Activated naive CD4-positive, alpha-beta T cell treated with anti-CD3 and anti-CD28 coated beads, Interleukin-2, amount 50 U/mL, for 16 hours (primary cell): Measurements from ENCODE around the gene KRTAP16-1.
"Not testable (repeated sequence)": the region's sequence is repeated elsewhere in the genome, so short reads cannot be mapped to it uniquely, and the experiment has no call there.

ENCODE experiments used
- DNase-seq: peaks from one replicate; pipeline ENCODE4 v3.0.0-alpha.2; 2020

The KRTAP16-1 gene

DNA sequence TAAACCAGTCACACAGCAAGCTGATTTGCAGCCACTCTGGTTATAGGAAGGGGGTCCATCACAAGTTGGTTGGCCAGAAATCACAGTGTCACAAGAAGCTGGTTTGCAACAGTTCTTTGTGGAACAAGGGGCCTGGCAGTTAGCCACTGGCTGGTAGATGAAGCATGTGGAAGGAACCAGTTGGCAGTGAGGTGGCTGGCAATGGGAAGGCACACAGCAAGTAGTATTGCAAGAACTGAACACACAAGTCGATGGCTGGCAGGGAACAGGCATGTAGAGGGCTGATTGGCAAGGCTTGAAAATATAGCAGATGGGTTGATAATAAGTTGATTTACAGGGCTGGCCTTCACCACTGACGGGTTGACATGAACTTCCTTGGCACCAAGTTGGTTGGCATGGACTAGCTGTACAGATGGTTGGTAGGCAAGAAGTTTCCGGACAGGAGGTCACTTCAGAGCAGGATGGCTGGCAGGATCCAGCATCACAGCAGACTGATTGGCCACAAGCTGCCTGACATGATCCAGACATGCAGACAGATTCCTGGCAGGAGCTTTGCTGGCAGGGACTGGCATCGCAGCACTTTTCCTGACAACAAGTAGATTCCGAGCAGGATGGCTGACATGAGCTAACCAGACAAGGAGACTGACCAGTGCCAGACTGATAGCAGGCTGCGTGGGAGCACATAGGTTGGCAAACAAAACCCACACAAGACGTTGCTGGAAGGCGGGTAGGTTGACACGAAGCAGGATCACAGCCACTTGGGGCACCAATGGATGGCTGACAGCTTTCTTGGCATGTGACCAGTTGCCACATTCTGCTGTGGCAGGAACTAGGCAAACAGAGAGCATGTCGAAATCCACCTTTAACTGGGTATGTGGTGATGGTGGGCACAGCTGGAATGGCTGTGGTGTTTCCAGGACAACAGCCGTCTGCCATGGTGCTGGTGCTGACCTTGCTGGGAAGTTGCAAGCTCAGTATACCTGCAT is 6.9 kb downstream of the KRTAP16-1 start, which contains the start of gene KRTAP29-1:
TSS of gene KRTAP29-1 (minus strand) at position 936 of the 986 bp plus-strand sequence. CDS start at position 936, 0 bp downstream.
- DNase-seq, result no peak

DNA sequence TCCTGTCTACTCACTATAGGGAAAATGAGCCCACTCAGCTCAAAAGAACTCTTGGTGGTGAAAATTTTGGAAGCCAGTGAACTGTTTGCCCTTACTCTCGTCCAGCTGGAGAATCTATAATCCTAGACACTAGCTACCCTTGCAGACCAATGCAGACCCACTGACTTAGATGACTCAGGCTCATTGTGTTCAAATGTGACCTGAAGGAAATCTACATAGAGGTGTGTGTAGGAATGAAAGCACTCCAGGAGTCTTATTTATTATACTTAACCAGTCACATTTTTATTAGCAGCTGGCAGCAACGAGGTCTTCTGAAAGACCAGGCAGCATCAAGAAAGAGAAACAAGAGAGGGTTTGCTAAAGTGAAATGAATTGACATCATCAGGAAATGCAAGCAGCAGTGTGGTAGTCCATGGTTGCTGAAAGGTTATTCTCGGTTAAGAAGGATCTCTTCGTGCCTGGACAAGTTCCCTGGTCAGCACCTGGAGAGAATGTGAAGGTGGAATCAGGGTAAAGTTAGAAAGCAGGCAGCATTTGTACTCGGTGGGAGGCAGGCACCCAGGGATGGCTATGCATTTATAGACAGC is 7.8 kb downstream of the KRTAP16-1 start:
- no peak for DNase-seq

DNA sequence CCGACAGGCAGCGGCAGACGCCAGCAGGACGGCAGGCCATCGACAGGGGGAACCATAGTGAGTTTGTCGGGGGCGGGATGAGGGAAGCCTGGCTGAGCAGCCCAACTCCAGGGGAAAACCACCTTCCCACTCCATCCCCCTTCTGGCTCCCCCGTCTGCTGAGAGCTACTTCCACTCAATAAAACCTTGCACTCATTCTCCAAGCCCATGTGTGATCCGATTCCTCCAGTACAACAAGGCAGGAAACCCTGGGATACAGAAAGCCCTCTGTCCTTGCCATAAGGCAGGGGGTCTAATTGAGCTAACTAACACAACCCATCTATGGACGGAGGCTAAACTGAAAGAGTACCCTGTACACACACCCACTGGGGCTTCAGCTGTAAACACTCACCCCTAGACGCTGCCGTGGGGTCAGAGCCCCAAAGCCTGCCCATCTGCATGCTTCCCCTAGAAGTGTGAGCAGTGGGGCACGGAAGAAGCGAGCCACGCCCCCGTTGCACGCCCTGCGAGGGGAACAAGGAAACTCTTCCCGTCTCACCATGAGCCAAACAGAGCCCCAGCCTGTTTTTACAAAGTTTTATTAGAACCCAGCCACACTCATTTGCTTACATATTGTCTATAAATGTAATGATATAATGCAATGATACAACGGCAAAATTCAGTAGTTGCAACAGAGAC is 10.5 kb downstream of the KRTAP16-1 start:
- no peak for DNase-seq

DNA sequence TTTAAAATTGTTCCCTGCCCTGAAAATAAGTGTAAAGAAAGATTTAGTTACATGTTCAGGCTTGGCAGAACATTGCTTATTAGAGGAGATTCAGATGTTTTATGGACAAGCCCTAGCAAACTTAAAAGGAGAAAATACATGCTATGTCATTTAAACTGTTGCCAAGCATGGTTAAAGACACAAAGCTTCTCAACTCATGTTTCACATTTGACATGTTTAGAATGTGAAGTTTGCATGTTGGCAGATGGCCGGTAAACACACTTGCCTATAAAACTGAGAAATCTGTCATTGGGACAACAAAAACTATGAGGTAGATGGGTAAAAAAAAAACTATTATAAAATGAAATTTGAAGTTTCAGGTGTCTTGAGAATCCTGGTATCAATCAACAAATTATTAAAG is 12.3 kb downstream of the KRTAP16-1 start:
- DNase-seq, result no peak

DNA sequence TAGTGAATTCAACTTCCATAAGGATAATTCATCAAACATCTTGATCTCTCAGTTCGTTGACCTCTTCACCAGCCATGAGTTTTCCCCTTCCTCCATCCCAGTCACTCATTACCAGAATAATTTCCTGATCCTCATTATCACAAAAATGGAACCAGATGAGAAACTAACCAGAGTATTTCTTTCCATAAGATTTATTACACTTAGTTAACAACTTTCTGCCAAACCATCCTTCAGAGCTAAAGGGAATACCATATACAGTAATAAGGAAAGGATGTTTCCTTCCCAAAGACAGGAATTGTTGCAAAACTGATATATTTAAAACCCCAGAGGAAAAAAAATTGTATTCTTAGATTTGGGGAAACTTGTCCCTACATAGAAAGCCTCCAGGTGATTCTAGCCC is 15.1 kb downstream of the KRTAP16-1 start:
- no peak for DNase-seq

DNA sequence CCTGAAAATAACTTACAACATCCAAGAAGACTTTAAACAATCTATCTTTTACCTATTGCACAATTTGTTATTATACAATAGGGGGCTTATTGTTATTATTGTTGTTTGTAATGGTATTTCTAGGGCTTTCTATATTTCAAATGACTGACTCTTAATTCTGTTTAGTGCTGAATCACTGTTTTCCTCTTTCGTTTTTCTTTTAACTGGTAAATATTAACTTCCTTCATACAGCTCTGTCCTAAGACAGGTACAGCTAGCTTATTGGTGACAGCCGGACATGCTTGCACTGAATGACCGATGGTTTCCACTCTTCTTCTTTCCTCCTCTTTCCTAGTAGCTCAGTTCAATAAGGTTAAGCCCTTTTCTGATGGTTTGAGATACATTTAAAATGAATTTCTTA is 22.1 kb downstream of the KRTAP16-1 start:
- DNase-seq, result no peak

DNA sequence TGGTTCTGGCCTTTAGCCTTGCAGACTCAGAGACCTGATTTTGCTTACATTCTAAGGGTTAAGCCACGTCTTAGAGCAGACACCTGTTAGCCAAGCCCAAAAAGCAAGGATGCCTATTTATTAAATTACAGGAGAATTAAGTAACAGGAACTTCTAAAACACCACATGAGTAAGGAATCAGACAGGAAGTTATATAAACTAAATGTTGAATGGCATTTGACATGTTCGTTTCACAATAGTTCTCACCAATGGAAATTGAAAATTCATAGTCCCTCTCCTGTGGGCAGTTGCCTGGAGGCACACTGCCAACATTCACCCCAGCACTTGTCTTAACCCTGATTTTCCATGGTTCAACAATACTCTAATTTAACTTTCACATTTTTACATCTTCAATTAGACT is 24.6 kb downstream of the KRTAP16-1 start:
- no peak for DNase-seq

DNA sequence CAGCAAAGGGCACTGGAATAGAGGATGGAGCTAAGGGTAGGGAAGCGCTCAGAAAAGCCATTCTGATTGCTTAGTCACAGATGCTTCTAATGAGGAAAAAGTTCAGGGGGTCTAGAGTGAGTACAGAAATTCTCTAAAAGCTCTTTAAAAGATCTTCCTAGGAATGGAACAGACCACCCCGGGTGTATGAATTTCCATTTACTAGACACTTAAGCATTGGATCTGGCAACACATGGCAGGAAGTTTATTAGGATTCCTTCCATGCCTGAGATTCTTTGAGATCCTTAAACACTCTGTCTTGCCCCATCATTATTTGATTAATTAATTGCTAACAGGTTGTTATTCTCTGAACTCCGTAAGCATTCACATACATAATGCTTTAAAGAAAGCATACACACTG is 25.1 kb downstream of the KRTAP16-1 start:
- no peak for DNase-seq

DNA sequence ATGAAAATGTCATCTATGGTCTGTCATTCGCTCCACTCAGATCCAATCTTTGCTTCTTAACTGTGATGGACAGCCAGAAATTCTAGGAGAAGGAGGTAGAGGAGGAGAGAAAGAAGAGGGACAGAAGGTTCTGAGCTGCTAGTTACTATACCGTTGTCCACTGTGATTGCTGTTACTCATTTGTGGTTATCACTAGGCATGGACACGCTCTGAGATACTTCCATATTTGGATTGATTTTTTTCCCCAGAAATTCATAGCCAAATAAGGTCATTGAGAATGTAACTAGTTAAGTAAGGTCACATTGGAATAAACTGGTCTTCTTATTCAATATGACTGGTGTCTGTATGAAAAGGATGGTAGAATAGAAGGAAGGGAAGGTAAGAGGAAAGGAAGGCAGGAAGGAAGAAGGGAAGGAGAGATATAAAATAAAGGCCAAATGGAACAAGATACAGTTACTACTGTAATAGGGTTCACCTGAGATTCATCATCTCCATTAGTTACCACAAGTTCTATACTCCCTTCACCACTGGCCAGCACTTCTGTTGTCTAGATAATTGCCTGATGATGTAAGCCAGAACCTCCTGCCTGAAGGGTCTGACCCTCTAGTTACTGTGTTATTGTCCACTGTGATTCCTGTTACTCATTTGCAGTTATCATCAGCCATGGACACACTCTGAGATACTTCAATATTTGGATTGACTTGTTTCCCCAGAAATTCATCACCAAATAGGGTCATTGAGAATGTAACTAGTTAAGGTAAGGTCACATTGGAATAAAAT is 30.7 kb downstream of the KRTAP16-1 start:
- DNase-seq, result no peak

DNA sequence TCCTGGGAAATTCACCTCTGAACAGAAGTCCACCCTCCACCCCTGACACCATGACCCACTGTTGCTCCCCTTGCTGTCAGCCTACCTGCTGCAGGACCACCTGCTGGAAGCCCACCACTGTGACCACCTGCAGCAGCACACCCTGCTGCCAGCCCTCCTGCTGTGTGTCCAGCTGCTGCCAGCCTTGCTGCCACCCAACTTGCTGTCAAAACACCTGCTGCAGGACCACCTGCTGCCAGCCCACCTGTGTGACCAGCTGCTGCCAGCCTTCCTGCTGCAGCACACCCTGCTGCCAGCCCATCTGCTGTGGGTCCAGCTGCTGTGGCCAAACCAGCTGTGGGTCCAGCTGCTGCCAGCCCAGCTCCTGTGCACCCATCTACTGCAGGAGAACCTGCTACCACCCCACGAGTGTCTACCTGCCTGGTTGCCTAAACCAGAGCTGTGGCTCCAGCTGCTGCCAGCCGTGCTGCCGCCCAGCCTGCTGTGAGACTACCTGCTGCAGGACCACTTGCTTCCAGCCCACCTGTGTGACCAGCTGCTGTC is 33.4 kb downstream of the KRTAP16-1 start, which contains the start of gene KRTAP9-7:
TSS of gene KRTAP9-7 (plus strand) at position 51 of the 543 bp plus-strand sequence. CDS start at position 51, 0 bp downstream.
- not testable (repeated sequence) for DNase-seq

DNA sequence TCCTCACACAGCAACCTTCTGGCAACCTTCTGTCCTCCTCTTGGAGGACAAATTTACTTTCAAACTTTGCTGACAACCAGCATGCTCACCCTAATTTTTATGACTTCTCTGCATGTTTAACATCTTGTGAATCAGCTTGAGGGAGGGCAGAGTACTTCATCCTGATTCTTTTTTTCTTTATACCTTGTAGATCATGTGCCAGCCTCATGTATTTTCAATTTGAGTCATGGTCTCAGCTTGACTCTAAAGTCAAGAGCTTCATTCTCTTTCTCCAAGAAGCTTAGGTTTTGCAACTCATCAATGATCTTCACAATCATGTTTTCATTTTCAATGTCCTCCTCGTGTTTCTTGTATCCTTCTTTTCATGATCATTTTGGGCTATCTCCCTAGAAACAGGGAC is 37.3 kb downstream of the KRTAP16-1 start:
- no peak for DNase-seq

DNA sequence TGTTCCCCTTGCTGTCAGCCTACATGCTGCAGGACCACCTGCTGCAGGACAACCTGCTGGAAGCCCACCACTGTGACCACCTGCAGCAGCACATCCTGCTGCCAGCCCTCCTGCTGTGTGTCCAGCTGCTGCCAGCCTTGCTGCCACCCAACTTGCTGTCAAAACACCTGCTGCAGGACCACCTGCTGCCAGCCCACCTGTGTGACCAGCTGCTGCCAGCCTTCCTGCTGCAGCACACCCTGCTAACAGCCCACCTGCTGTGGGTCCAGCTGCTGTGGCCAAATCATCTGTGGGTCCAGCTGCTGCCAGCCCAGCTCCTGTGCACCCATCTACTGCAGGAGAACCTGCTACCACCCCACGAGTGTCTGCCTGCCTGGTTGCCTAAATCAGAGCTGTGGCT is 37.8 kb downstream of the KRTAP16-1 start:
- DNase-seq, result not testable (repeated sequence)

DNA sequence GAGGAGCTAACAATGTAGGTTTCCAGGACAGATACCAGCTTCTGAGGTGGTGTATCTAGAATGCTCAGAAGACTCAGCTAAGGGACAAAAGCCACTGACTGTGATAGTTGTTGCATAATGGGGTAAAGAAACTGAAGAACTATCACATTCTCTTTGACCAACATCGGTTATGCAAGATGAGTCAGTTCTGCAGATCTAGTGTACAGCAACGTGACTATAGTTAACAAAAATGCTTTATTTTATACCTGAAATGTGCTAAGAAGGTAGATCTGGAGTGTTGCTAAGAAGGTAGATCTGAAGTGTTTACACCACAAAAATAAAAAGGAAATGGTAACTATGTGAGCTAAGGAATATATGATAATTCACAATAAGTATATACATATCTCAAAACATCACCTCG is 41.4 kb downstream of the KRTAP16-1 start:
- no peak for DNase-seq

DNA sequence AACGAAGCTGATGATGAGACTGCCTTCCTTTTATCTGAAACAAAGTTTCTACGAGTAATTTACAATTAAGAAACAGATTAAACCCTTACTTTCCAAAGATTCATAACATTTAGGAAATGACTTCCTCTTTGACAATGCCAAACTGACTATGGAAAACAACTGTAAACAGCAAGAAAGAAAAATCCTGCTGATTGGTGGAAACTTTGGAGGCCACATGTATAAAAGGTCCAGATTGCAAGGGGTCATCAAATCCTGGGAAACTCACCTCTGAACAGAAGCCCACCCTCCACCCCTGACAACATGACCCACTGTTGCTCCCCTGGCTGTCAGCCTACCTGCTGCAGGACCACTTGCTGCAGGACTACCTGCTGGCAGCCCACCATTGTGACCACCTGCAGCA is 44.0 kb downstream of the KRTAP16-1 start, which contains the start of gene KRTAP9-6:
TSS of gene KRTAP9-6 (plus strand) at position 301 of the 400 bp plus-strand sequence. CDS start at position 301, 0 bp downstream.
- no peak for DNase-seq

DNA sequence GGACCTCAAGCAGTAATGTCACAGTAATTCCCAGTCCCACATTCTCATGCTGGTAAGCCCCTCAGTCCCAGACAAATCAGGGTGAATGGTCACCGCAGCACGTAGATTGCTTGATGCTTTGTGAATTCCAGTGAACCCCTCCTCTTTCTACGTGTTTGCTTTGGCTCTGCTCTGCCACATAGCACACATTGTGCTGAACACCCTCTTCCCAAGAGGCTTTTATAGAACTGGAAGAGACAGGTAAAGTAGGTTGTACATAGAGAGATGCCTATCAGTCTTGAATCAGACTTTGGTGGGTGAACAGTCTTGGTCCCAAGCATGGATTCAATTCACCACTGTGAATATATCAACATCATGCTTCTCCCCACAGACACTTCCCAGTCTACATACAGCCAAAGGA is 44.5 kb downstream of the KRTAP16-1 start:
- DNase-seq, result no peak

DNA sequence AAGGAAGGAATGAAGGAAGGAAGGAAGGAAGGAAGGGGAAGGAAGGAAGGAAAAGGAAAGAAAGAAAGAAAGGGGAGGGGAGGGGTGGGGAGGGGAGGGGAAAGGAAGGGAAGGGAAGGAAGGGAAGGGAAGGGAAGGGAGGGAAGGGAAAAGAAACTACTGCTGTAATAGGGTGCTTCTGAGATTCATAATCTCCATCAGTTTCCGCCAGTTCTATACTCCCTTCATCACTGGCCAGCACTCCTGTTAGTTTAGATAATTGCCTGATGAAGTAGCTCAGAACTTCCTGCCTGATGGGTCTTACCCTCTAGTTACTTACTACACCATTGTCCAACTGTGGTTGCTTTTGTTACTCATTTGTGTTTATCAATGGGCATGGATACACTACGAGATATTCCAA is 45.9 kb downstream of the KRTAP16-1 start:
- DNase-seq, result no peak

DNA sequence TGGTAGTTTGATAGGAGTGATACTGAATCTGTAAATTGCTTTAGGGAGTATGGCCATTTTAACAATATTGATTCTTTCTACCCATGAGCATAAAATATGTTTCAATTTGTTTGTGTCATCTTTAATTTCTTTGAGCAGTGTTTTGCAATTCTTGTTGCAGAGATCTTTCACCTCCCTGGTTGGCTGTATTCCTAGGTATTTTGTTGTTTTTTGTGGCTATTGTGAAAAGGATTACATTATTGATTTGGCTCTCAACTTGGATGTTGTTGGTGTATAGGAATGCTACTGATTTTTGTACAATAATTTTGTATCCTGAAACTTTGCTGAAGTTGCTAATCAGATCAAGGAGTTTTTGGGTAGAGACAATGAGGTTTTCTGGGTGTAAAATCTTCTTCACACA is 50.7 kb downstream of the KRTAP16-1 start:
- DNase-seq, result no peak
